CD4-positive, alpha-beta T cell treated with Interleukin-4 for 4 hours (primary cell): ENCODE measurements around the gene TRAPPC5.
"Not testable (repeated sequence)": the region's sequence is repeated elsewhere in the genome, so short reads cannot be mapped to it uniquely, and the experiment has no call there.

Experiments
- DNase-seq: peaks from one replicate; pipeline ENCODE4 v3.0.0-alpha.2; 2020

TRAPPC5 gene

DNA sequence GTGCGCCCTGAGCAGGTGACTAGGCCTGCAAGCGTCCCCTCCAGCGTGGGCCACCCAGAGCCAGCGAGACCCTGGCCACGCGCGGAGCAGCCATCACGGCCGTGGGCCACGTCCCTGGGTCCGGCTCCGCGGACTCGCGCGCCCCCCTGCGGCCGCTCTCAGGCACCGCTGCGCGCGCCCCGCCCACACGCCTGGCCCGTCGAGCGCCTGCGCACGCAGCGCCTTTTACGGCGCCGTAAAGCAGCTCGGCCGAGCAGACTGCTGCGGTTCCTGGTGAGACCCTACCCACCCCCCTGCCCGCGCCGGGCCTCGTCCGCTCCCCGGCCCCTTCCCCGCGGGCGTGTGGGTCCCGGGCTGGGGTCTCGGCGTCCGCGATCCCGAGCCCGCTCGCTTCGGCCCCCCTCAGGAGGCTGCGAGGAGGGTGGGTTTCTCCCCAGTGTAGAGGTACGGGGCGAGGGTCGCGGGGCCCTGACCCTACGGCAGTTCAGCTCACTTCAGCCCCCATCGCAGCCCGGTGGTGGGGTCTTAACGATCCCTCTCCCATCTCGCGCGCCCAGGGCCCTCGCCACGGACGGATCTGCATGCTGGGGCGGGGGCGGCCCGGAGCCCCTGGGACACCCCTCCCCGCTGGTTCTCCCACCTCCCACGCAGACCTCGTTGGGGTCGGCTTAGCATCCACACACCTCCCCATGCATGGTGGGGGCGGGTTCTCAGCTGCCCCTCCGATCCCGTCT, at the start of gene TRAPPC5:
Gene TRAPPC5, plus strand, starts transcription at position 228 of the 734 bp plus-strand sequence. CDS start 1,421 bp downstream, outside the sequence.
- DNase-seq: peak; percentile 79

DNA sequence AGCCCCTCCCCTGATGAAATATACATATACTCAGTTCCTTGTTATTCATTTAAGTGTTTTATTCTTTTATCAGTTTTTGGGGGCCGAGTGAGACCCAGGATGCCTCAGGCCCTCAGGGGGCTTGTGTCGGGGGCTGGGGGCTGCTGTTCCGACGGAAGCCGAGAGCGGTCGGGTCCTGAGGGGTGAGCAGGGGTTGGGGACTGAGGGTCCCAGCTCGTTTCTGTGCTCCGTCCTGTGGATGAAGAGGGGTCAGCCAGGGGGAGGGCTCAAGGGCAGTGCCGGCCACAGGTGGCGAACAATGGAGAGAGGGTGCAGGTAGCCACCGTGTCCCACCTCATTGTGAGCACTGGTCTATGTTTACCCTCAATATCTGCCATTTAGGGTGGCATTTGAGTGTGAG, 49.1 kb upstream of the TRAPPC5 start:
- no peak for DNase-seq

- DNase-seq: no peak
Measured at GRCh38 chr19:7632340-7633203, 48.1 kb upstream of the TRAPPC5 start.

- DNase-seq: no peak
Measured at GRCh38 chr19:7633698-7634097, 46.9 kb upstream of the TRAPPC5 start, which contains the start of gene PCP2. TSS of gene PCP2 (minus strand) at chr19:7633719. CDS start at chr19:7633457, 262 bp downstream.

- DNase-seq: no peak
Measured at GRCh38 chr19:7635670-7636069, 45.0 kb upstream of the TRAPPC5 start.

- DNase-seq: no peak
Measured at GRCh38 chr19:7636317-7636690, 44.3 kb upstream of the TRAPPC5 start.

GRCh38 chr19:7636691-7637373, 43.8 kb upstream of the TRAPPC5 start, which contains the start of gene STXBP2:
TSS of gene STXBP2 (plus strand) at chr19:7637110. CDS start at chr19:7637150, 40 bp downstream.
- peak; percentile 89 for DNase-seq

DNA sequence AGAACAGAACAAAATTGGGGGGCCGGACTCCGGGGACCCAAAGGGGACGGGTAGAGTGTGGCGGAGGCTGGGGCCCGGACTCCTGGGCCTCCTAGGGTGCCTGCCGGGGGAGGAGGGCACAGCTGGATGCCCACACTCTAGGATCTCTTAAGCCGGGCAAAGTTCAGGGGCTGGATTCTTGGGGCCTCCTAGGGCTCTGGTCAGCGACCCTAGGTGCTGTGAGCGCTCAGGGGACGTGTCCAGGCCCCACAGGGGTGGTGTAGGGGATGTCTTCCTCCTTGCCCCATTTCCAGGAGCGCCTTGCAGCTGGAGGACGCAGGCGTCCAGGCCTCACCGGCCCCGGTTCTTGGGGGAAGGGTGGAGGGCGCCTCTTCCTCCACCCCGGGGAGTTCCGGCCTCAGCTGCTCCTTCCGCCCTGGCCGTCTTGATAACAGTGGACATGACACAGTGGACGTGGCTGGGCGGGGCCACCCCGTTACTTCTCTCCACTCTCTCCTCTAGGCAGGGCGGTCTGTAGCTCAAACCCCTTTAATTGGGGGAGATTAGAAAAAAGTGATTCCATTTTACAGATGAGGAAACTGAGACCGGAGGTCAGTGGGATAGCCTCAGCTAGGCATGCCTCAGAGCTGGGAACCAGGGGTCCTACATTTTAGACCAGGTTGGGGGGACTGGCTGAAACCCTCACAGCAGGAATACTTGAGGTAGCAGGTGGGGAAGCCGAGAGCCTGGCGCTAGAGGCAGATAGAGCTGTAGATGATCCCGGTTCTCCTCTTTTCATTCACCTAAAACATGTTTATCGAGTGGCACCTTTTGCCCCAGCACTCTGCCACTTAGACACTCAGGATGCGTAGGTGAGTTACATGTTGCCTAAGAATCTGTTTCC, 43.0 kb upstream of the TRAPPC5 start:
- no peak for DNase-seq

DNA sequence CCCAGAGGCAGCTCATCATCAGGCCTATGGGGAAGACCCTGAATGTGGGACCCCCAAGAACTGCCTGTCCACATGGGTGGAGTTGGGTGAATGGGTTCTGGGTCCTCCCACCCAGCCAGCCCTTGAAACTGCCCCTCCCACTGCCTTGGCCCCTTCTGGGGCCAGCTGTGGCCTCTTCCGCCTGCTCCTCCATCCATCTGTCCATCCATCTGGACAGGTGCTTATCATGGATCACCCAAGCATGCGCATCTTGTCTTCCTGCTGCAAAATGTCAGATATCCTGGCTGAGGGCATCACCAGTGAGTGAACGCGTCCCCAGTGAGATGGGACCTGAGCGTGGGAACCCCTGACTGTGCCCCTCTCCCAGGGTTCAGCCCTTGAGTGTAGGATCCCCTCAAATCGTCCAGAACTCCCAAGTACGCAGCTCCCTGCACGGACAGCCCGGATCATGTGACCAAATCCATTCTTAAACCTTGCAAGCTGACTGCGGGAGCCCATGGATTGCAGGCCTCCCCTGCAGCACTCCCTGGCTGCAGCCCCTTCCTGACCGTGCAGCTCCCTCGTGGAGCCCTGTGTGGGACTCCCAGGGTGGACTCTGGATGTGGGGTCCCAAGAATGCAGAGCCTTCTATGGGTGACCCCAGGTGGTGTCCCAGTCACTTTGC, 41.7 kb upstream of the TRAPPC5 start:
- DNase-seq: no peak

DNA sequence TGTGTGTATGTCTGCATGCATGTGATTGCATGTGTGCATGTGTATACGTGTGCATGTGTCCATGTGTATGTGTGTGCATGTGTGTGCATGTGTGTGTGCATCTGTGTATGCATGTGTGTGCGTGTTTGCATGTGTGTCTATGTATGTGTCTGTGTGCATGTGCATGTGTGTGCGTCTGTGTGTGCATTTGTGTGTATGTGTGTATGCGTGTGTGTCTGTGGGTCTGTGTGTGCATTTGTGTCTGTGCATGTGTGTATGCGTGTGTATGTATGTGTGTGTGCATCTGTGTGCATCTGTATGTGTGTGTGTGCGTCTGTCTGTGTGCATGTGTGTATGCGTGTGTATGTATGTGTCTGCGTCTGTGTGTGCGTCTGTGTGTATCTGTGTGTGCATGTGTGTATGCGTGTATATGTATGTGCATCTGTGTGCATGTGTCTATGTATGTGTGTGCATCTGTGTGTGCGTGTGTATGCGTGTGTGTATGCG, 40.7 kb upstream of the TRAPPC5 start:
- DNase-seq: no peak

DNA sequence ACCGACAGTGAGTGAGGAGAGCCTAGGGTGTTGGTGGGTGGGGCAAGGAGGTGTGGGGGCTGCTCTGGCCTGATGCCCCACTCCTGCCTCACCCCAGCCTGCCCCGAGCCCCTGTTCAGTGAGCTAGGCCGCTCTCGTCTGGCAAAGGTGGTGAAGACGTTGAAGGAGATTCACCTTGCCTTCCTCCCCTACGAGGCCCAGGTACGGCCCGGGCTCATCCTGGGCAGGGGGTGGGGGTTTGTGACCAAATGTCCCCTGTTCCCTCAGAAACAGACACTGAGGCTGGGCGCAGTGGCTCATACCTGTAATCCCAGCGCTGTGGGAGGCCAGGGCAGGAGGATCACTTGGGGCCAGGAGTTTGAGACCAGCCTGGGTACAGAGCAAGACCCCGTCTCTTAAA, 39.8 kb upstream of the TRAPPC5 start:
- no peak for DNase-seq

DNA sequence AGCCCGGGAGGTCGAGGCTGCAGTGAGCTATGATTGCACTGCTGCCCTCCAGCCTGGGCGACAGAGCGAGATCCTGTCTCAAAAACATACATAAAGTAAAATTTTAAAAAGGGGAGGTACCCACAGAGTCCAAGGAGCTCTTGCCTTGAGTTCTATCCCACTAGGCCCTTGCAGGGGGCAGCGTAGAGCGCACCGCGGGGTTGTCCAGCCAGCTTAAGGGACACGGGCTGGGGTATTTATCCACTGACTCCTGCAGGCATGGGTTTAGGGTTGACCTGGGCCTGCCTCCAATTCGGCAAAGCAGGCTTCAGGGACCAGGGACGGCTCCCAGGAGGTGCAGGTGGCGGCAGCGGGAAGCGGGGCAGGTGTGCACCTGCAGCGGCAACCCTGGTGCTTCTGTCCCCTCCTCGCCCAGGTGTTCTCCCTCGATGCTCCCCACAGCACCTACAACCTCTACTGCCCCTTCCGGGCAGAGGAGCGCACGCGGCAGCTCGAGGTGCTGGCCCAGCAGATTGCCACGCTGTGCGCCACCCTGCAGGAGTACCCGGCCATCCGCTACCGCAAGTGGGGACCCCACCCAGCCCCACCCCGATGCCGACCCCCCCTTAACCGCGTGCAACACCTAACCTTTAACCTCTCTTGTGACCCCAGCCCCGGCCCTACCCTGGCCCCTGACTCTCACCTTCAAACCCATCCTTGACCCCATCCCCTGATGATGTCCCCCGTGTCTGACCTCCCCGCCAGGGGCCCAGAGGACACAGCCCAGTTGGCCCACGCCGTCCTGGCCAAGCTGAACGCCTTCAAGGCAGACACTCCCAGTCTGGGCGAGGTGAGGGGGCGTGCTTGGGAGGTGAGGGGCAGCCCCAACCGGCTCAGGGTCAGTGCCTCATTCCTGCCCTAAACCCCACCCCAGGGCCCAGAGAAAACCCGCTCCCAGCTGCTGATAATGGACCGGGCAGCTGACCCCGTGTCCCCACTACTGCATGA, 39.0 kb upstream of the TRAPPC5 start:
- no peak for DNase-seq

DNA sequence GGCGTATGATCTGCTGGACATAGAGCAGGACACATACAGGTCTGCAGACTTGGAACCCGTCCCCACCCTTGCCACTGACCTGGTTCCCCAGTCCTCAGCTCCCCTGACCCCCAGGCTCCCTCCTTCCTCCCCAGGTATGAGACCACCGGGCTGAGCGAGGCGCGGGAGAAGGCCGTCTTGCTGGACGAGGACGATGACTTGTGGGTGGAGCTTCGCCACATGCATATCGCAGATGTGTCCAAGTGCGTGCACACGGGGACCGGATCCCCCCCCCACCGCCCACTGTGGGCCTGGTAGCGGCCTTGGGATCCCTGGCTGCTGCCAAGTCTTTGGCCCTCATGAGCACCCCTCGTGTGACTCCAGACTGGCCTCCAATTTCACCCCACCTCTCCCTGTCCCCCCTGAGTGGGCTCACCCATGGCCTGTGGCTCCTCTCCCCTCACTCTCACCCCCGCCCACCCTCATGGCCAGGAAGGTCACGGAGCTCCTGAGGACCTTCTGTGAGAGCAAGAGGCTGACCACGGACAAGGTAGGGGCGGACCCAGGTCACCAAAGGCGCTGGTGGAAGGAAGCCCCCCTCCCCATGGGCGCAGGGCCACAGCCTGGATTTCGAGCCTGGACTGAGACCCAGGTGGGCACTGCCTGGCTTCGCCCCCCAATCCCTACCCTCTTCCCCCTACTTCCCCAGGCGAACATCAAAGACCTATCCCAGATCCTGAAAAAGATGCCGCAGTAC, 38.2 kb upstream of the TRAPPC5 start:
- no peak for DNase-seq

- DNase-seq: no peak
Measured at GRCh38 chr19:7643031-7643415, 37.6 kb upstream of the TRAPPC5 start.

GRCh38 chr19:7643629-7644549, 36.7 kb upstream of the TRAPPC5 start:
- not testable (repeated sequence) for DNase-seq

GRCh38 chr19:7644550-7644877, 36.1 kb upstream of the TRAPPC5 start:
- DNase-seq: no peak

DNA sequence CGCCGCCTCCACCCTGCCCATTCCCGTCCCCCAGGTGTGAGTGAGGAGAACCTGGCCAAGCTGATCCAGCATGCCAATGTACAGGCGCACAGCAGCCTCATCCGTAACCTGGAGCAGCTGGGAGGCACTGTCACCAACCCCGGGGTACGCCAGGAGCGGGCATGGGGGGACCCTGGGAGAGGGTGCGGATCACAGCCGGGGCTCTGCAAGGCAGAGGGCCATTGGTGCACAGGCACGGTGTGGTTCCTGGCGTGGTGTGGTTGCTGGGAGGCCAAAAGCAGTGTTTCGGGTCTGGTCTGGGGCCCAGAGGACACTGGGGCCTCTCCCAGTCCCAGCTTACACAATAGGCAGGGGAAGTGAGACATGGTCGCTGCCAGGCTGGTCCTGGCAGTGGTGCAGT, 35.5 kb upstream of the TRAPPC5 start:
- DNase-seq: no peak

DNA sequence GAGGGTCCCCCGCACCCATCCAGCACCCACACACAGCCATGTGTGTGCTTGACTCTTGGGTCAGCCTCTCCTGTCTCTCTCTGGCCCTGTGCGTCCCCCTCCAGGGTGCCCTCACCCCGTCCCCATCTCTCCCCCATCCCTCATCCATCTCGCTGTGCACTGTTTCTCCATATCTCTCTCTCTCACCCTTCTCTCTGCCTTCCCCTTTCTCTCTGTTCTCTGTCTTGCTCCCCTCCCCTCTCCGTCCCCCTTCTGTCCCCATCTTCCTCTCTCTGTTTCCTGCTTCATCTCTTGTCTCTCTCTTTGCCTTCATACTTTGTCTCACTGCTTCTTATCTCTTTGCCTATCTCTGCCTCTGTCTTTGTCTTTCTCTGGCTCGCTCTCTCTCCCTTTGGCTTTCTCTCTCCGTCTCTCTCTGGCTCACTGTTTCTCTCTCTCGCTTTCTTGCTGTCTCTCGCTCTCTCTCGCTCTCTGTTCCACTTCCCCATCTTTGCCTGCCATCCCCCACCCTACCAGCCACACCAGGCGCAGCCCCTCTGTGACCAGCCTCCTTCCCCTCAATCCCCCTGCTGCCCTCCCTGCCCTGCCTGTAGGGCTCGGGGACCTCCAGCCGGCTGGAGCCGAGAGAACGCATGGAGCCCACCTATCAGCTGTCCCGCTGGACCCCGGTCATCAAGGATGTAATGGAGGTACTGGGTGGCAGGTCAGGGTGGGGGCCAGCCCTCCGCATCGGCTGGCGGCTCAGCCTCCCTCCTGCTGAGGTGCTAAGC, 34.8 kb upstream of the TRAPPC5 start:
- DNase-seq: no peak
